SK-N-SH treated with all-trans-retinoic acid at 6 μM for 48 hours (cell line): ENCODE data around the gene MED26.

ENCODE experiments used
- ARNTL ChIP-seq: fragments of 450-650 bp; formaldehyde crosslinking; IDR thresholded peaks from 2 replicates; pipeline ENCODE4 v1.5.0; 2020; ENCODE audit warnings: low read depth, mild to moderate bottlenecking, moderate library complexity, borderline replicate concordance
- GLIS3 ChIP-seq: fragments of 250-450 bp; sonication (Bioruptor Pico); IDR thresholded peaks from 2 replicates; pipeline ENCODE4 v1.5.0; 2020; ENCODE audit warnings: mild to moderate bottlenecking, moderate library complexity
- OSR1 ChIP-seq: fragments of 250-450 bp; sonication (Bioruptor Pico); IDR thresholded peaks from 2 replicates; pipeline ENCODE4 v1.8.0; 2022; ENCODE audit warnings: moderate library complexity, mild to moderate bottlenecking, inconsistent platforms
- RARB ChIP-seq: fragments of 250-450 bp; sonication (Bioruptor Pico); IDR thresholded peaks from 2 replicates; pipeline ENCODE4 v1.8.0; 2021; ENCODE audit warnings: mild to moderate bottlenecking, moderate library complexity
- TCF4 ChIP-seq: fragments of 250-450 bp; sonication (Bioruptor Pico); IDR thresholded peaks from 2 replicates; pipeline ENCODE4 v1.8.0; 2021; ENCODE audit warnings: mild to moderate bottlenecking, moderate library complexity, borderline replicate concordance
- TOX ChIP-seq: fragments of 250-450 bp; sonication (Bioruptor Pico); IDR thresholded peaks from 2 replicates; pipeline ENCODE4 v1.8.0; 2021; ENCODE audit warnings: mild to moderate bottlenecking, moderate library complexity, borderline replicate concordance
- ZC3H10 ChIP-seq: fragments of 250-450 bp; sonication (Bioruptor Pico); IDR thresholded peaks from 2 replicates; pipeline ENCODE4 v1.5.1; 2021; ENCODE audit warnings: mild to moderate bottlenecking, moderate library complexity
- ZFP3 ChIP-seq: fragments of 250-450 bp; sonication (Bioruptor Pico); IDR thresholded peaks from 2 replicates; pipeline ENCODE4 v1.5.0; 2020; ENCODE audit warnings: mild to moderate bottlenecking, moderate library complexity
- ZFP30 ChIP-seq: fragments of 450-650 bp; formaldehyde crosslinking; IDR thresholded peaks from 2 replicates; pipeline ENCODE4 v1.5.0; 2022; ENCODE audit warnings: mild to moderate bottlenecking, moderate library complexity
- ZNF70 ChIP-seq: fragments of 450-650 bp; formaldehyde crosslinking; IDR thresholded peaks from 2 replicates; pipeline ENCODE4 v1.5.0; 2020; ENCODE audit warnings: mild to moderate bottlenecking, moderate library complexity
- ZNF8 ChIP-seq: fragments of 450-650 bp; formaldehyde crosslinking; IDR thresholded peaks from 2 replicates; pipeline ENCODE4 v1.5.0; 2020; ENCODE audit warnings: mild to moderate bottlenecking, moderate library complexity
- TF ChIP-seq, protein P1 (sequence below): fragments of 250-450 bp; sonication (Bioruptor Pico); IDR thresholded peaks from 2 replicates; pipeline ENCODE4 v1.8.0; 2020; ENCODE audit warnings: mild to moderate bottlenecking, moderate library complexity, borderline replicate concordance
- TF ChIP-seq, protein P2 (sequence below): fragments of 250-450 bp; sonication (Bioruptor Pico); IDR thresholded peaks from 2 replicates; pipeline ENCODE4 v1.5.1; 2020; ENCODE audit warnings: low read depth, mild to moderate bottlenecking, moderate library complexity

DNA sequence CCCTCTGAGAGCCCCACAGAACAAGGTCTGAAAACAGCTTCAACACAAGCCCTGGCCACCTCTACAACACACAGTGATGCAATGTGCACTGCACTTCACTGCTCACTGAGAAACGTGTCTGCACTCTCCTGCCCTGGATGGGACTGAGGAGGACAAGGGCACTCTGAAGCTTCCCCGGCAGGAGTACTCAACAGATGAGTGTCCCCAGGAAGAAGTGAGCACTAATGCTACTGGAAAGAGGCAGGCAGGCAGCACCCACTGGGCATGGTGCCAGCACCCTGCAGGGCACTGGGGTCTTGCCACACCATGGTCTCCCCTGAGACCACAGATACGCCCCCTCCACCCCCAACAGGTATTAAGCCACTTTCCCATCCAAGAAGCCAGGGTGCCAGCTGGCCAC lies 38.1 kb downstream of the MED26 start:
- TF ChIP-seq ZFP30 (CRISPR knock-in tag): no peak
- TF ChIP-seq RARB (CRISPR knock-in tag): no peak
- TF ChIP-seq, protein P1, sequence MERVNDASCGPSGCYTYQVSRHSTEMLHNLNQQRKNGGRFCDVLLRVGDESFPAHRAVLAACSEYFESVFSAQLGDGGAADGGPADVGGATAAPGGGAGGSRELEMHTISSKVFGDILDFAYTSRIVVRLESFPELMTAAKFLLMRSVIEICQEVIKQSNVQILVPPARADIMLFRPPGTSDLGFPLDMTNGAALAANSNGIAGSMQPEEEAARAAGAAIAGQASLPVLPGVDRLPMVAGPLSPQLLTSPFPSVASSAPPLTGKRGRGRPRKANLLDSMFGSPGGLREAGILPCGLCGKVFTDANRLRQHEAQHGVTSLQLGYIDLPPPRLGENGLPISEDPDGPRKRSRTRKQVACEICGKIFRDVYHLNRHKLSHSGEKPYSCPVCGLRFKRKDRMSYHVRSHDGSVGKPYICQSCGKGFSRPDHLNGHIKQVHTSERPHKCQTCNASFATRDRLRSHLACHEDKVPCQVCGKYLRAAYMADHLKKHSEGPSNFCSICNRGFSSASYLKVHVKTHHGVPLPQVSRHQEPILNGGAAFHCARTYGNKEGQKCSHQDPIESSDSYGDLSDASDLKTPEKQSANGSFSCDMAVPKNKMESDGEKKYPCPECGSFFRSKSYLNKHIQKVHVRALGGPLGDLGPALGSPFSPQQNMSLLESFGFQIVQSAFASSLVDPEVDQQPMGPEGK (CRISPR knock-in tag): no peak
- no peak for TF ChIP-seq ZC3H10 (CRISPR knock-in tag)
- TF ChIP-seq GLIS3 (CRISPR knock-in tag): no peak
- no peak for TF ChIP-seq ZFP3 (CRISPR knock-in tag)
- no peak for TF ChIP-seq OSR1 (CRISPR knock-in tag)
- TF ChIP-seq TOX (CRISPR knock-in tag): no peak
- TF ChIP-seq TCF4 (CRISPR knock-in tag): no peak
- TF ChIP-seq ARNTL (CRISPR knock-in tag): no peak
- no peak for TF ChIP-seq ZNF8 (CRISPR knock-in tag)
- TF ChIP-seq, protein P2, sequence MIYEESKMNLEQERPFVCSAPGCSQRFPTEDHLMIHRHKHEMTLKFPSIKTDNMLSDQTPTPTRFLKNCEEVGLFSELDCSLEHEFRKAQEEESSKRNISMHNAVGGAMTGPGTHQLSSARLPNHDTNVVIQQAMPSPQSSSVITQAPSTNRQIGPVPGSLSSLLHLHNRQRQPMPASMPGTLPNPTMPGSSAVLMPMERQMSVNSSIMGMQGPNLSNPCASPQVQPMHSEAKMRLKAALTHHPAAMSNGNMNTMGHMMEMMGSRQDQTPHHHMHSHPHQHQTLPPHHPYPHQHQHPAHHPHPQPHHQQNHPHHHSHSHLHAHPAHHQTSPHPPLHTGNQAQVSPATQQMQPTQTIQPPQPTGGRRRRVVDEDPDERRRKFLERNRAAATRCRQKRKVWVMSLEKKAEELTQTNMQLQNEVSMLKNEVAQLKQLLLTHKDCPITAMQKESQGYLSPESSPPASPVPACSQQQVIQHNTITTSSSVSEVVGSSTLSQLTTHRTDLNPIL (CRISPR knock-in tag): no peak
- no peak for TF ChIP-seq ZNF70
